GM19468 (cell line): ENCODE data around the gene AGBL4.
"Not testable (repeated sequence)": the region's sequence is repeated elsewhere in the genome, so short reads cannot be mapped to it uniquely, and the experiment has no call there.

ENCODE experiments used
- ATAC-seq: cut with Tn5 transposase; IDR thresholded peaks from one replicate; pipeline ENCODE4 v1.9.1; 2021; ENCODE audit warnings: mild to moderate bottlenecking, moderate library complexity, moderate number of reproducible peaks; ENCODE audit not compliant: unreplicated experiment; ENCODE audit errors: extremely low read depth

The AGBL4 gene

DNA sequence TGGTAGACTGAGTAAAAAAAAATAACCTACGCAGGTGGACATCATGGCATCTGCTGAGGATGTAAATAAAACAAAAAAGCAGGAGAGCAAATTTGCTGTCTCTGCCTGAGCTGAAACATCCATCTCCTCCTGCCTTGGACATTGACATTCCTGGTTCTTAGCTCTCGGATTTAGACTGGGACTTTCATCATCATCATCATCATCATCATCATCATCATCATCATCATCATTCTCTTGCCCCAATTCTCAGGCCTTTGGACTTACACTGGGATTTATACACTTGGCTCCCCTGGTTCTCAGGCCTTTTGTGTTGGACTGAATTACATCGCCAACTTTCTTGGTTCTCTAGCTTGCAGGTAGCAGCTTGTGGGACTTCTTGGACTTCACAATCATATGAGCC lies 938.7 kb downstream of the AGBL4 start:
- ATAC-seq, result no peak

GRCh38 chr1:49060766-49061165 lies 963.0 kb downstream of the AGBL4 start:
- no peak for ATAC-seq

- no peak for ATAC-seq
Observed at GRCh38 chr1:49059087-49059486, 964.7 kb downstream of the AGBL4 start.

DNA sequence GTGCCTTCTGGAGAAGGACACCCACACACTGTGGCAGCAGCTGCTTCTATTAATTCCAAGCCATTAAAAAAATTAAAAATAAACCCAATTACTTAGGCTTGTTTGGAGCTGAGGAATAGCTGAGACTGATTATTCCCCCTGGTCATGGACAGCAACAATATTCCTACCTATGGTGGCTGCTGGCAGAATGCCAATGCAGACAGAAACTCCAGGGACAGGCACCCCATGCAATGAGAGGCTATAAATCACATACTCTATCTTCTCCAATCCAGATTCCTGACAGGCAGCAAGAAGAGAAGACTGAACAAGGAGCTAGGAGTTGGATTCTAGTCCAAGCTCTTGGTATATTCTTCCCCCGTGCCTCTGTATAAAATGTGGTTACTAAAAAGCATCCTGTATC lies 971.7 kb downstream of the AGBL4 start:
- no peak for ATAC-seq

GRCh38 chr1:49051647-49052046 lies 972.1 kb downstream of the AGBL4 start:
- no peak for ATAC-seq

GRCh38 chr1:49050041-49050440 lies 973.7 kb downstream of the AGBL4 start:
- no peak for ATAC-seq

DNA sequence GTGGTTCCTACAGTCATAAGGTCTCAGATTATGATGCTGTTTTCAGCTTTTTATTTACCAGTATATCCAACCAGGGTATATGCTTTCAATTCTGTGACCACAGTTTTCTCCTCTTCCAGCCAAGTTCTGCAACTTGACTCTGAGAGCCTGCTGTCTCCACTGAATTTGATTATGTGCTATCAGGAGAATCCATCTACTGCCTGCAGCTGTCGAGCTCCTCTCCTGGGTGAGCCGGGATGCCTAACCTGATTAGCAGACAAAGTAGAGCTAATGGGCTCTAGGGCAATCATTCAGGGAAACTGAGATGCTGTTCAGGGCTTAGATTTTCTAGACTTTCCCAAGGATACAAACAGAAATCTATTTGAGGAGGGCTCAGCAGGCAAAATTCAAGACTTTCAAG lies 975.6 kb downstream of the AGBL4 start:
- no peak for ATAC-seq

- no peak for ATAC-seq
Observed at GRCh38 chr1:49046305-49046704, 977.4 kb downstream of the AGBL4 start.

DNA sequence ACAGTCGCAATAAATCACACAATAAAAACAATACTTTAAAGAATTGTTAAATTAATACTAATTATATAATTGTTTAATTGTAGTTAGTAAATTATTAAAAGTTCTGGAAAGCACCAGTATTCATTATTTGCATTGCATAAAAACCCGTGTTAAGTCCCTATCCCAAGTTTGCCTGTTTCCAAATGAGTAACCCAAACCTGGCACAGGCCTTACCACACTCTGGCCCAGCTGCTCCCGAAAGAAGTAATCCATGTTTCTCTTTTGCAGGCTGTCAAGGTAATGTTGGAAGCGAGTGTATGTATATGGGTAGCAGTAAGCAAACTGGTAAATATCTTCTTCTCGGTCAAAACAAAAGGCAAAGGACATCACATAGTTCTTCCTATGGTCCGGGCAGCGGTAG lies 978.4 kb downstream of the AGBL4 start:
- no peak for ATAC-seq

- ATAC-seq, result no peak
Observed at GRCh38 chr1:49036700-49037099, 987.1 kb downstream of the AGBL4 start.

GRCh38 chr1:49028396-49028795 lies 995.4 kb downstream of the AGBL4 start:
- no peak for ATAC-seq

GRCh38 chr1:49026230-49026811 lies 997.4 kb downstream of the AGBL4 start:
- no peak for ATAC-seq

DNA sequence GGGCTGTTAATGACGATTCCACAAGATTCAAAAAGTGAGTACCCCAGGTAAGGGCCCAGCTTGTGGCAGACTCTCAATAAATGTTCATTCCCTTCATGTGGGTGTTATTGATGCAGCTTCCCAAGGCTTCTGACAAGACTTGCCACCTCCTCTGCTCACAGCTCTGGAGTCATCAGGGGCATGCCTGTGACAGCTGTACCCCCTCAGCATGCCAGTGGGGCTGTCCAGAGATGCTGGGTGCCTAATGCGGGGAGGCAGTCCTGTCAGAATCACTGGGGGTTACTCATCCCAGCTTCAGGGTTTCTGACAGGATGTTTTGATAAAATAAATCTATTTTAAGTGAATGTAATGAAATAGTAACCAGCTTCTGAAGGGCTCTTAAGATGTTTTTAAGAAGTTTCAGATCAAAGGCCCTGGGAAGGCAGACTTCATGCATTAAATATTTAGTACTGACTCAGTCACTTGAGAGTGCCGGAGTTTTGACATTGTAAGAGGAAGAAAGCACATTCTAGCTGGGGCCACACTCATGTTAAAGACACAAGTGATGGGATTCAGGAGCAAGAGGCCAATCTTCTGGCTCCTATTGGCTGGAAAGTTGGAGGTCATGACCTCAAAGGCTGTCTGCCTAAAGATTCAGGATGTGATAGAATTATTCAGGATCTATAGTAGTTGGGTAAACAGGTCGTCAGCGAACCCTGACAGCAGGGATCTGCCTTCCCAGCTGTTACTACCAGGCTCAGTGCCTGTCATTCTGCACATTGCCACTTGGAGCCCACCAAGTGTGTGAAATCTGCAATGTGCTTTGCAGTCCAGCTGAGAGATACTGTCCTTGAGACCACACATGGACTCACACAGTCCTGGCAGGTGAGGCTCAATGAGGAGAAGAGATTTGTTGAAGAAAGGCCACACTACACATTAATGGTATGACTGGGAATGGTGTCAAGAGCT lies 1007.5 kb downstream of the AGBL4 start:
- ATAC-seq, result no peak

GRCh38 chr1:49013079-49013478 lies 1010.7 kb downstream of the AGBL4 start:
- ATAC-seq, result no peak

GRCh38 chr1:49002981-49003380 lies 1020.8 kb downstream of the AGBL4 start:
- not testable (repeated sequence) for ATAC-seq

- ATAC-seq, result no peak
Observed at GRCh38 chr1:48999321-48999720, 1024.4 kb downstream of the AGBL4 start.

DNA sequence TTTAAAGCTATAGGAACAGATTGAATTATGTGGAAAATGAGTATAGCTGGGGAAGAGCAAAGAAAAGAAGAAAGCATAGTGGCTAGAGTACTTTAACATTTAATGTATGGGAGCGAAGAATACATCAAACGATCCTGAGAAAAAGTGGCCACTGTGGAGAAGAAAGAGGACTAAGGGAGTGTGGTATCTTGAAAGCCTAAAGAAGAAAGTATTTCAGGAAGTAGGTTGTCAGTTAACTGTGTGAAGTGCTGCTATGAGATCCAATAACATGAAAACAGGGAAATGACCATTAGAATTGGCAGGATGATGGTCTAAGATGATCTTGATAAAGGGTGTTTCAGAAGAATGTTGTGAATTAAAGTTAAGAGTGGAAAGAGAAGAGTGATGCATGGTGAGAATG lies 1027.4 kb downstream of the AGBL4 start:
- ATAC-seq, result no peak

GRCh38 chr1:48988633-48989197 lies 1035.0 kb downstream of the AGBL4 start:
- no peak for ATAC-seq

DNA sequence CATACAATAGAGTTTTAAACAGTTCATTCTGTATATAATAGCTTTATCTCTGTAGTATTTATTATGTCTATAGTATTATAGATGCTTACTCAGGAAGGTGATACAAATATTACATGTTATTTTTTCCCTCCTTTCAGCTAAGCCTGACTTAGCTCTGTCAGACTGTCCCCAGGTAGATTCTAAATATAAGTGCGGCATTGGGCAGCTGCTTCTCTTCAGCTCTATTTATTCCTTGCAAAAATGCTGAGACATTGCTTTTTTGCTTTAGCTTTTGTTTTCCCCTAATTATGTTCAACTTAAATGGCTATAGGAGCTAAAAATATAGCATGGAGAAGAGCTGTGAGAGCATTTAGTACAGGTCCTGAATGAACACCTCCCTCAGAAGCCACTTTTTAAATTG lies 1043.8 kb downstream of the AGBL4 start:
- ATAC-seq, result no peak

GRCh38 chr1:48978413-48978812 lies 1045.3 kb downstream of the AGBL4 start:
- no peak for ATAC-seq

- no peak for ATAC-seq
Observed at GRCh38 chr1:48977273-48977672, 1046.5 kb downstream of the AGBL4 start.
